OCI-LY3 (cell line): ENCODE data around the gene PSMG3.

ENCODE experiments used
- CTCF ChIP-seq: fragments of 200-600, 300-600 bp; sonication (generic); IDR thresholded peaks from 2 replicates; pipeline ENCODE4 v1.5.1; 2014; ENCODE audit warnings: antibody characterized with exemption, low read length, low read depth
- EZH2phosphoT487 ChIP-seq: fragments of 200-600 bp; shearing (Covaris generic); IDR thresholded peaks from 2 replicates; pipeline ENCODE4 v1.6.1; 2018; ENCODE audit warnings: antibody characterized with exemption, mixed run types, low read depth

GRCh38 chr7:1525409-1525808 lies 44.4 kb downstream of the PSMG3 start:
- no peak for TF ChIP-seq CTCF
- no peak for TF ChIP-seq EZH2phosphoT487
